ENCODE data around the gene KIAA0040.

GRCh38 chr1:175191659-175192058 lies 917 bp downstream of the KIAA0040 start:
- TF ChIP-seq, protein P1, sequence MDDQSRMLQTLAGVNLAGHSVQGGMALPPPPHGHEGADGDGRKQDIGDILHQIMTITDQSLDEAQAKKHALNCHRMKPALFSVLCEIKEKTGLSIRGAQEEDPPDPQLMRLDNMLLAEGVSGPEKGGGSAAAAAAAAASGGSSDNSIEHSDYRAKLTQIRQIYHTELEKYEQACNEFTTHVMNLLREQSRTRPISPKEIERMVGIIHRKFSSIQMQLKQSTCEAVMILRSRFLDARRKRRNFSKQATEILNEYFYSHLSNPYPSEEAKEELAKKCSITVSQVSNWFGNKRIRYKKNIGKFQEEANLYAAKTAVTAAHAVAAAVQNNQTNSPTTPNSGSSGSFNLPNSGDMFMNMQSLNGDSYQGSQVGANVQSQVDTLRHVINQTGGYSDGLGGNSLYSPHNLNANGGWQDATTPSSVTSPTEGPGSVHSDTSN (CRISPR knock-in tag; IDR thresholded peaks at IDR 0.05), result no peak
- TF ChIP-seq YY1 (tag by site-specific recombination; IDR thresholded peaks at IDR 0.05), result no peak
- TF ChIP-seq ZNF558 (tag by site-specific recombination; IDR thresholded peaks at IDR 0.05), result no peak
- TF ChIP-seq, protein P2, sequence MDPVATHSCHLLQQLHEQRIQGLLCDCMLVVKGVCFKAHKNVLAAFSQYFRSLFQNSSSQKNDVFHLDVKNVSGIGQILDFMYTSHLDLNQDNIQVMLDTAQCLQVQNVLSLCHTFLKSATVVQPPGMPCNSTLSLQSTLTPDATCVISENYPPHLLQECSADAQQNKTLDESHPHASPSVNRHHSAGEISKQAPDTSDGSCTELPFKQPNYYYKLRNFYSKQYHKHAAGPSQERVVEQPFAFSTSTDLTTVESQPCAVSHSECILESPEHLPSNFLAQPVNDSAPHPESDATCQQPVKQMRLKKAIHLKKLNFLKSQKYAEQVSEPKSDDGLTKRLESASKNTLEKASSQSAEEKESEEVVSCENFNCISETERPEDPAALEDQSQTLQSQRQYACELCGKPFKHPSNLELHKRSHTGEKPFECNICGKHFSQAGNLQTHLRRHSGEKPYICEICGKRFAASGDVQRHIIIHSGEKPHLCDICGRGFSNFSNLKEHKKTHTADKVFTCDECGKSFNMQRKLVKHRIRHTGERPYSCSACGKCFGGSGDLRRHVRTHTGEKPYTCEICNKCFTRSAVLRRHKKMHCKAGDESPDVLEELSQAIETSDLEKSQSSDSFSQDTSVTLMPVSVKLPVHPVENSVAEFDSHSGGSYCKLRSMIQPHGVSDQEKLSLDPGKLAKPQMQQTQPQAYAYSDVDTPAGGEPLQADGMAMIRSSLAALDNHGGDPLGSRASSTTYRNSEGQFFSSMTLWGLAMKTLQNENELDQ (tag by site-specific recombination; IDR thresholded peaks at IDR 0.05; ENCODE audit: low read depth), result no peak
- TF ChIP-seq REPIN1 (tag by site-specific recombination; IDR thresholded peaks at IDR 0.05; ENCODE audit: low read depth), result no peak
- TF ChIP-seq ZBTB17 (tag by site-specific recombination; IDR thresholded peaks at IDR 0.05), result no peak
- TF ChIP-seq, protein P3, sequence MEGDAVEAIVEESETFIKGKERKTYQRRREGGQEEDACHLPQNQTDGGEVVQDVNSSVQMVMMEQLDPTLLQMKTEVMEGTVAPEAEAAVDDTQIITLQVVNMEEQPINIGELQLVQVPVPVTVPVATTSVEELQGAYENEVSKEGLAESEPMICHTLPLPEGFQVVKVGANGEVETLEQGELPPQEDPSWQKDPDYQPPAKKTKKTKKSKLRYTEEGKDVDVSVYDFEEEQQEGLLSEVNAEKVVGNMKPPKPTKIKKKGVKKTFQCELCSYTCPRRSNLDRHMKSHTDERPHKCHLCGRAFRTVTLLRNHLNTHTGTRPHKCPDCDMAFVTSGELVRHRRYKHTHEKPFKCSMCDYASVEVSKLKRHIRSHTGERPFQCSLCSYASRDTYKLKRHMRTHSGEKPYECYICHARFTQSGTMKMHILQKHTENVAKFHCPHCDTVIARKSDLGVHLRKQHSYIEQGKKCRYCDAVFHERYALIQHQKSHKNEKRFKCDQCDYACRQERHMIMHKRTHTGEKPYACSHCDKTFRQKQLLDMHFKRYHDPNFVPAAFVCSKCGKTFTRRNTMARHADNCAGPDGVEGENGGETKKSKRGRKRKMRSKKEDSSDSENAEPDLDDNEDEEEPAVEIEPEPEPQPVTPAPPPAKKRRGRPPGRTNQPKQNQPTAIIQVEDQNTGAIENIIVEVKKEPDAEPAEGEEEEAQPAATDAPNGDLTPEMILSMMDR (tag by site-specific recombination; IDR thresholded peaks at IDR 0.05), result no peak
- TF ChIP-seq ZNF138 (tag by site-specific recombination; IDR thresholded peaks at IDR 0.05; ENCODE audit: borderline replicate concordance), result no peak
- TF ChIP-seq, protein P4, sequence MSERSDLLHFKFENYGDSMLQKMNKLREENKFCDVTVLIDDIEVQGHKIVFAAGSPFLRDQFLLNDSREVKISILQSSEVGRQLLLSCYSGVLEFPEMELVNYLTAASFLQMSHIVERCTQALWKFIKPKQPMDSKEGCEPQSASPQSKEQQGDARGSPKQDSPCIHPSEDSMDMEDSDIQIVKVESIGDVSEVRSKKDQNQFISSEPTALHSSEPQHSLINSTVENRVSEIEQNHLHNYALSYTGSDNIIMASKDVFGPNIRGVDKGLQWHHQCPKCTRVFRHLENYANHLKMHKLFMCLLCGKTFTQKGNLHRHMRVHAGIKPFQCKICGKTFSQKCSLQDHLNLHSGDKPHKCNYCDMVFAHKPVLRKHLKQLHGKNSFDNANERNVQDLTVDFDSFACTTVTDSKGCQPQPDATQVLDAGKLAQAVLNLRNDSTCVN (tag by site-specific recombination; optimal IDR thresholded peaks at IDR 0.05), result no peak
- TF ChIP-seq TCF7L2 (IDR thresholded peaks at IDR 0.05; ENCODE audit: borderline replicate concordance, low read depth, low read length), result no peak
- TF ChIP-seq ZBTB11 (tag by site-specific recombination; conservative IDR thresholded peaks at IDR 0.05; ENCODE audit: low read depth), result no peak
- TF ChIP-seq ZNF18 (tag by site-specific recombination; IDR thresholded peaks at IDR 0.05), result no peak
- no peak for TF ChIP-seq ZNF24 (tag by site-specific recombination; IDR thresholded peaks at IDR 0.05)
- TF ChIP-seq ZNF394 (tag by site-specific recombination; IDR thresholded peaks at IDR 0.05; ENCODE audit: borderline replicate concordance), result no peak
